ENCODE measurements around the gene CSH2. TPM values are rescaled to one million over a fixed set of nuclear protein-coding genes. Genes with fewer than 3 reads are reported as not detected.
"Not testable (repeated sequence)": the region's sequence is repeated elsewhere in the genome, so short reads cannot be mapped to it uniquely, and the experiment has no call there.

CSH2 gene
- not detected for total RNA-seq

DNA sequence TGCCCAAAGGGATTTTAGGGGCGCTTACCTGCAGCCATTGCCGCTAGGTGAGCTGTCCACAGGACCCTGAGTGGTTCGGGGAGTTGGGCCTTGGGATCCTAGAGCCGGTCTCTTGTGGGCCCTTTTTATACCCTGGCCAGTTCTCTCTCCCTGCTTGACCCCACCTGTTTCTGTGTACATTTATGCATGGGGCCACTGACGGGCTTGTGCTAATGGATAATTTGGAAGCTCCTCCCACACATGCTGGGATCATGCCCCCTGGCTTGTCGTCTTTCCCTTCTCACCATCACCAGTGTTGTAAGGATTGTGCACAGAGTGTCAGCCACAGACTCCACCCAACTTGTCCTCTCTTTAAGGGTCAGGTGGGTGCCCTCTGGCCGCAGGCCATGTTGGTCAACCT, at the start of gene CSH2:
Gene CSH2, minus strand, starts transcription at position 101 of the 400 bp plus-strand sequence. Its CDS starts 63 bp downstream, at position 38.
- H3K9me3 ChIP-seq; H3K27me3 ChIP-seq; intact Hi-C loops (cut with DNase I); H3K36me3 ChIP-seq; H3K4me1 ChIP-seq; DNase-seq (ENCODE audit: low spot score in 2 of 2); H3K27ac ChIP-seq; H3K4me3 ChIP-seq: not testable (repeated sequence)

DNA sequence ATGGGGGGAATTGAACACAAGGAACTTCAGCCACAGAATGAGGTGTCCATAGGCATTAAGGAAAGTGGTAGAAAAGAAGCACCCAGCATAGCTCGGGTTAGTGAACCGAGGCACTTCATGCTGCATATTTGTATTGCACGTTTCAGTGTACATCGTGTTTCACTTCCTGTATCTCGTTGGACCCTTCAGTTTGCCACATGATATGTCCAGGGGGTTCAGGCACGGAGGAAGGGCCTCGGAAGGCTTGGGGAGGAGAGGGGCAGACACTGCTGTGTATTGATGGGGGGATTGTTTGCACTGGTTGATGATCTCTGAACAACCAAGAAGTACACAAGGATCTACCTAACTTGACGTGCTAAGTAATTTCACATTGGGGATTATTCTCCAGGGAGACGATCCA, 48.9 kb upstream of the CSH2 start:
- intact Hi-C loops (cut with DNase I); H3K27me3 ChIP-seq; H3K4me1 ChIP-seq; H3K27ac ChIP-seq; DNase-seq (ENCODE audit: low spot score in 2 of 2); H3K4me3 ChIP-seq; H3K36me3 ChIP-seq; H3K9me3 ChIP-seq: not testable (repeated sequence)

DNA sequence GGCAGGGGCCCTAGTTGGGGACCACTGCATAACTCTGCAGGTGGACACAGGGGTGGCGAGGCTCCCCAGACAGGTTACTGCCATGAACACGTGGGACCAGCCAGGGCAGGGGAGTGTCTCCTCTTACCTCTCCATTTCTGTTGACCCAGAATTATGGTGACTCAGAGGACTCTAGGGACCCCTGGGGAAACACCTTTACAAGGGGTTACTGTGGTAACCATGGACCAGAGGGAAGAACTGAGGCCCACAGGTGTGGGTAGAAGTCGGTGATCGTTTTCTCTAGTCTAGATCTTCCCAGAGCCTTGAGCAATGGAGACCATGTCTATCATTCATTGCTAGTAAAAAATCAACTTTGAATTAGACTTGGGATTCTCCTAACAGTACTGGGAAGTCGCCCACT, 47.3 kb upstream of the CSH2 start:
- H3K27me3 ChIP-seq; H3K4me3 ChIP-seq; H3K4me1 ChIP-seq; intact Hi-C loops (cut with DNase I); DNase-seq (ENCODE audit: low spot score in 2 of 2); H3K36me3 ChIP-seq; H3K27ac ChIP-seq; H3K9me3 ChIP-seq: not testable (repeated sequence)

DNA sequence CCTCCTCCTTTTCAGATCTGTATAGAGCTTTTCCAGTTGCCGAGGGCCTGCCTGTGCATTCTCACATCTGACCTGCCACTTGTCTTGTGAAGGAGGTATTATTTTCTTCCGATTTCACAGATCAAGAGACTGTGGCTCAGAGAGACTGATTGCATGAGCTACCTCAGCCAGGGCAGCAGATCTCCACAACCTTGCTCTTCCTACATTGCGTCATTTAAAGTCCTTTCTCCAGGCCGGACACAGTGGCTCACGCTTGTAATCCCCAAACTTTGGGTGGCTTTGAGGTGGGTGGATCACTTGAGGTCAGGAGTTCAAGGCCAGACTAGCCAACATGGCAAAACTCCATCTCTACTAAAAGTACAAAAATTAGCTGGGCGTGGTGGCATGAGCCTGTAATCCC, 46.6 kb upstream of the CSH2 start:
- H3K9me3 ChIP-seq; DNase-seq (ENCODE audit: low spot score in 2 of 2); H3K36me3 ChIP-seq; H3K4me3 ChIP-seq; H3K27me3 ChIP-seq; intact Hi-C loops (cut with DNase I); H3K4me1 ChIP-seq; H3K27ac ChIP-seq: not testable (repeated sequence)

DNA sequence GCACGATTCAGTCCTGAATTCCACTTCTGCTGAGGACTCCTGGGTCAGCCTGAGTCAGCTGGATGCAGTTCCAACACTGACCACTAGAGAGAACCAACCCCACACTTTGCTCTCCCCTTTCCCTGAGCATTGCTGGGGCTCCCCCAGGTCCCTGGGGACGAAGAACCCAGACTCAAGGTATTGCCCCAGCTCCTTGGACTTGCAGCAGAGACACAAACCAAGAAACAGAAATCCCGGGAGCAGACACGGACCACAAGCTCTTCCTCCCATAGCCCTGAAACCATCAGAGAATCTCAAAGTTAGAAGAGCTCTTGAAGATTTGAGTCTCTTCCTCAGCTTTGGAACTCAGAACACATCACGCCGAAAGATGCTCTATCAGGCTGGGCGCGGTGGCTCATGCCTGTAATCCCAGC, 45.8 kb upstream of the CSH2 start:
- DNase-seq (ENCODE audit: low spot score in 2 of 2) = peak in 1 of 2 donors; percentile 73
- H3K4me1 ChIP-seq = no peaks in the 10 kb centered on the region
- H3K27me3 ChIP-seq = no peaks in the 10 kb centered on the region
- H3K27ac ChIP-seq = no peak overlapping the region
- H3K9me3 ChIP-seq = no peaks in the 10 kb centered on the region
- no peaks in the 10 kb centered on the region for H3K36me3 ChIP-seq
- TF ChIP-seq, protein P1, sequence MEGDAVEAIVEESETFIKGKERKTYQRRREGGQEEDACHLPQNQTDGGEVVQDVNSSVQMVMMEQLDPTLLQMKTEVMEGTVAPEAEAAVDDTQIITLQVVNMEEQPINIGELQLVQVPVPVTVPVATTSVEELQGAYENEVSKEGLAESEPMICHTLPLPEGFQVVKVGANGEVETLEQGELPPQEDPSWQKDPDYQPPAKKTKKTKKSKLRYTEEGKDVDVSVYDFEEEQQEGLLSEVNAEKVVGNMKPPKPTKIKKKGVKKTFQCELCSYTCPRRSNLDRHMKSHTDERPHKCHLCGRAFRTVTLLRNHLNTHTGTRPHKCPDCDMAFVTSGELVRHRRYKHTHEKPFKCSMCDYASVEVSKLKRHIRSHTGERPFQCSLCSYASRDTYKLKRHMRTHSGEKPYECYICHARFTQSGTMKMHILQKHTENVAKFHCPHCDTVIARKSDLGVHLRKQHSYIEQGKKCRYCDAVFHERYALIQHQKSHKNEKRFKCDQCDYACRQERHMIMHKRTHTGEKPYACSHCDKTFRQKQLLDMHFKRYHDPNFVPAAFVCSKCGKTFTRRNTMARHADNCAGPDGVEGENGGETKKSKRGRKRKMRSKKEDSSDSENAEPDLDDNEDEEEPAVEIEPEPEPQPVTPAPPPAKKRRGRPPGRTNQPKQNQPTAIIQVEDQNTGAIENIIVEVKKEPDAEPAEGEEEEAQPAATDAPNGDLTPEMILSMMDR (IDR thresholded peaks at IDR 0.05) = peak; percentile 87 to 95 (median 91)
- intact Hi-C loops (cut with DNase I) = loop anchor here (2.0 kb wide), 2 partner anchors 105 to 213 kb away; no protein-coding TSS in a partner anchor
- no peak overlapping the region for H3K4me3 ChIP-seq

DNA sequence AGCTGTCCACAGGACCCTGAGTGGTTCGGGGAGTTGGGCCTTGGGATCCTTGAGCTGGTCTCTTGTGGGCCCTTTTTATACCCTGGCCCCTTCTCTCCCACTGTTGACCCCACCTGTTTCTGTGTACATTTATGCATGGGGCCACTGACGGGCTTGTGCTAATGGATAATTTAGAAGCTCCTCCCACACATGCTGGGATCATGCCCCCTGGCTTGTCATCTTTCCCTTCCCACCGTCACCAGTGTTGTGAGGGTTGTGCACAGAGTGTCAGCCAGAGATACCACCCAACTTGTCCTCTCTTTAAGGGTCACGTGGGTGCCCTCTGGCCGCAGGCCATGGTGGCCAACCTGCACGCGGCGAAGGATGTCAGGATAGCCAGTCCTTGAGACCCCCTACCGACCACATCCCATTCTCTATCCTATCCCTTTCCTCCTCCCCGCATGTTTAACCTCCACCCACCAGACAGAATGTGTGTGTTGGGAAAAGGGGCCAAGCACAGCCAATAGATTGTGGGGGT, 45.4 kb upstream of the CSH2 start, which contains the start of gene GH1:
Gene GH1, minus strand, starts transcription at position 51 of the 517 bp plus-strand sequence. CDS start 63 bp downstream, outside the sequence.
- H3K36me3 ChIP-seq; H3K4me3 ChIP-seq; H3K4me1 ChIP-seq; H3K9me3 ChIP-seq; H3K27ac ChIP-seq; DNase-seq (ENCODE audit: low spot score in 2 of 2); H3K27me3 ChIP-seq: not testable (repeated sequence)
- intact Hi-C loops (cut with DNase I) = loop anchor here (2.0 kb wide), 2 partner anchors 106 to 214 kb away; no protein-coding TSS in a partner anchor

DNA sequence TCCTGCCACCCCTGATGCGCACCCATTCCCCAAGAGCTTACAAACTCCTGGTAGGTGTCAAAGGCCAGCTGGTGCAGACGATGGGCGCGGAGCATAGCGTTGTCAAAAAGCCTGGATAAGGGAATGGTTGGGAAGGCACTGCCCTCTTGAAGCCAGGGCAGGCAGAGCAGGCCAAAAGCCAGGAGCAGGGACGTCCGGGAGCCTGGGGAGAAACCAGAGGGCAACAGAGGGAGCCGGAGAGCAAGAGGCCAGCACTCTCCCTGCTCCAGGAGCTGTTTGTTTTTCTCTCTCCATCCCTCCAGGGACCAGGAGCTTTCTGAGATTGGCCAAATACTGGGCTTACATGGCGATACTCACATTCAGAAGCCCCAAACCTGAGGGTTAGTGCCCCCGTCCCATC, 44.8 kb upstream of the CSH2 start:
- Histone ChIP-seq H3K4me1 (no peaks in the 10 kb centered on the region), H3K4me3 (no peak overlapping the region), H3K27ac (no peak overlapping the region), H3K9me3 (no peaks in the 10 kb centered on the region), H3K36me3 (no peaks in the 10 kb centered on the region), H3K27me3 (no peaks in the 10 kb centered on the region)
- DNase-seq (ENCODE audit: low spot score in 2 of 2) = no peak
- TF ChIP-seq, protein P1 (IDR thresholded peaks at IDR 0.05) = no peak
- intact Hi-C loops (cut with DNase I) = loop anchor here (2.0 kb wide), 2 partner anchors 106 to 214 kb away; no protein-coding TSS in a partner anchor

DNA sequence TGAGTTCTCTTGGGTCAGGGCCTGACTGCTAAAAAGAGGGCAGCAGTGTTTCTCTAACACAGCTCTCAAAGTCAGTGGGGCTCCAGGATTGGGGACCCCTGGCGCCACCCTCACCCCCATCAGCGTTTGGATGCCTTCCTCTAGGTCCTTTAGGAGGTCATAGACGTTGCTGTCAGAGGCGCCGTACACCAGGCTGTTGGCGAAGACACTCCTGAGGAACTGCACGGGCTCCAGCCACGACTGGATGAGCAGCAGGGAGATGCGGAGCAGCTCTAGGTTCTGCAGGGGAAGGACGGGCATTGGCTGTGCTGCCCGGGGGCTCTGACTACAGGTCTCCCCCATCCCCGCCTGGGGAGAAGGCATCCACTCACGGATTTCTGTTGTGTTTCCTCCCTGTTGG, 44.2 kb upstream of the CSH2 start:
- intact Hi-C loops (cut with DNase I) = loop anchor here (2.0 kb wide), 2 partner anchors 107 to 215 kb away; no protein-coding TSS in a partner anchor
- H3K36me3 ChIP-seq = no peaks in the 10 kb centered on the region
- H3K4me1 ChIP-seq = no peaks in the 10 kb centered on the region
- TF ChIP-seq, protein P1 (IDR thresholded peaks at IDR 0.05) = no peak
- H3K4me3 ChIP-seq = no peak overlapping the region
- H3K9me3 ChIP-seq = no peaks in the 10 kb centered on the region
- DNase-seq (ENCODE audit: low spot score in 2 of 2) = no peak
- H3K27ac ChIP-seq = no peak overlapping the region
- H3K27me3 ChIP-seq = no peaks in the 10 kb centered on the region

DNA sequence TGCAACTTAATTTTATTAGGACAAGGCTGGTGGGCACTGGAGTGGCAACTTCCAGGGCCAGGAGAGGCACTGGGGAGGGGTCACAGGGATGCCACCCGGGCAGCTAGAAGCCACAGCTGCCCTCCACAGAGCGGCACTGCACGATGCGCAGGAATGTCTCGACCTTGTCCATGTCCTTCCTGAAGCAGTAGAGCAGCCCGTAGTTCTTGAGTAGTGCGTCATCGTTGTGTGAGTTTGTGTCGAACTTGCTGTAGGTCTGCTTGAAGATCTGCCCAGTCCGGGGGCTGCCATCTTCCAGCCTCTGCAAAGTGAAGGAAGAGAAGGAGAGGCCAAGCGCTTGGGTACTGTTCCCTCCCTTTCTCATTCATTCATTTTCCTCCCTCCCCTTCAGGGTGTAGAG, 43.7 kb upstream of the CSH2 start:
- H3K27me3 ChIP-seq; H3K9me3 ChIP-seq; H3K4me3 ChIP-seq; intact Hi-C loops (cut with DNase I); DNase-seq (ENCODE audit: low spot score in 2 of 2); H3K36me3 ChIP-seq; H3K4me1 ChIP-seq; H3K27ac ChIP-seq: not testable (repeated sequence)

Data from ascending aorta (tissue), 2 donors.